Dedifferentiated amniotic fluid mesenchymal stem cell (primary cell): ENCODE data around the gene ADGRG2.
"Not testable (repeated sequence)": the region's sequence is repeated elsewhere in the genome, so short reads cannot be mapped to it uniquely, and the experiment has no call there.

ENCODE experiments used
- DNase-seq: peaks from one replicate; pipeline ENCODE4 v3.0.0-alpha.2; 2016; ENCODE audit errors: extremely low spot score

Gene ADGRG2

DNA sequence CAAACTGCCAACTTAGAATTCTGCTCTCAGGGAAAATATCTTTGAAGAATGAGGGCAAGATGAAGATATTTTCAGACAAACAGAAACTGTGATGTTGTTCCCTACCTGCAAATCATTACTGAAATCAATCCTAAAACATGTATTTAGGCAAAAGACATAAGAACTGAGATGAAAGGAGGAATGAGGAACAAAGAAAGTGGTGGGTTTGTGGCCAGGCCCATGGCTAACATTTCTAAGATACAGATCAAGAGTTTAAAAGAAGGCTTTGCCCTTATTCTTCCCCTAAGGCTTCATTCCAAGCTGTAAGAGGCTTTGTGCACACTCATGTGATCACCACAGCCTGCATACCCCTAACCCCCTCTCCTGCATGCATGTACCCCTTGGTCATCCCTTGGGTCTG lies 46.5 kb downstream of the ADGRG2 start:
- no peak for DNase-seq

DNA sequence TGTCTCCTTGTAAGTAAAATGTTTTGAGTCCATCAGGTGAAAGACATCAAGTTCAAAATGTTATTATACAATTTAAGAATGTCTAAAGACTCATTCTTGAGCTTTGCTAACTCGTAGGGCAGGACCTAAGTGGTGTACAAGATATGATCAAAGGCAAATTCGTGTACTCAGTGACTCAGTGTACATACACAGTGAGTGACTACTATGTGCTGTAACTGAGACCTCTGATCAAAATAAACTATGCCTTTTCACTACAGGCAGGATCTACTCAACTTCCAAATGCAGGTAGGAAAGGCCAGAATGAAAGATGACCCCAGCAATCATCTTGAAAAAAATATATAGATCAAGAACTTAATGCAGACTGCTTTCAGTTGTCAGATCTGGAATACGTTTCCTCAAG lies 49.9 kb downstream of the ADGRG2 start:
- DNase-seq = no peak

DNA sequence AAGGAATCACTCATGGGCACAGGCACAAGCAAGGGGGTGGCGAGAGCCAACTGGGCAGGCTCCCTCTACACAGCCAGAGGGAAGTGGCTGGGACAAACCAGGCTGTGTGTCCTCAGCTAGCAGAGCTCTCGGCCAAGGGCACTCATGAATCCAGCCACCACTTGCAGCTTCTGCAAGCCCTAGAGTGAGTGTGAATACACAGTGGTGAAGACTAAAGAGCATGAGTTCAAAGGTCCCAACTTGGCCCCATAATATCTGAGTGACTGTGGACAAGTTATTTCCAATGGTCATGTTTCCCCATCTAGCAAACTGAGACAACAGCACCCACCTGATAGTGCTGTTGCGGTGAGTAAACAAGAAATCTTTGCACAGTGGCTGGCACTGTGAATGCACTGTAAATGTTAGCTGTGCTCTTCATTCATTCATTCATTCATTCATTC lies 51.7 kb downstream of the ADGRG2 start:
- no peak for DNase-seq

DNA sequence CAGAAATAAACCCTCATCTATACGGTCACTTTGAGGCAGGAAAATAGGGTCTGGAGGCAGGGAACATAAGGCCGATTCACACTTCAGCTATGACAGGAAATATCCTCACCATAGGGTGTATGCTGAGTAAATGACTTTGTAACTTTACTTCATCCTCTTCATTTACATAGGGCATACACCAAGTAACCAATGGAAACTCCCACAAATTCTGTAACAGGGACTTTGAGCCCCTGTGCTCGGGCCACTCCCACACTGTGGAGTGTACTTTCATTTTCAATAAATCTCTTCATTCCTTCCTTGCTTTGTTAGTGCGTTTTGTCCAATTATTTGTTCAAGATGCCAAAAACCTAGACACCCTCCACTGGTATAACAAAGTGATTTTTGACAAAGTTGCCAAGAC lies 55.3 kb downstream of the ADGRG2 start:
- not testable (repeated sequence) for DNase-seq

DNA sequence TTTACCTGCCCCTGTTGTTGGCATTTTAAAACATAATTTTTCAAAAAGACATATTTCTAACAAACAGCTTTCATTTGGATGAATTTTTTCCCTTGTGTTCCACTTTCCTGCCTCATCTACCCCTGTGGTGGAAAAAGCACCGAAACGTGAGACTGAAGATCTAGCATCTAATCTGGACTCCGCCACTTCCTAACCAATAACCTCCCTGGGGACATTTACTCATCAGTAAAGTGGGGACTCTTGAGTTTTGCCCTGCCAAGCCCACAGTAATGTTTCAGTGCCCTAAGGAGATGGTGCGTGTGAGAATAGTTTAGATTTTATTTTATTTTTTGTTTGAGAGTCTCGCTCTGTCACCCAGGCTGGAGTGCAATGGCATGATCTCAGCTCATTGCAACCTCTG lies 56.7 kb downstream of the ADGRG2 start:
- DNase-seq = no peak

DNA sequence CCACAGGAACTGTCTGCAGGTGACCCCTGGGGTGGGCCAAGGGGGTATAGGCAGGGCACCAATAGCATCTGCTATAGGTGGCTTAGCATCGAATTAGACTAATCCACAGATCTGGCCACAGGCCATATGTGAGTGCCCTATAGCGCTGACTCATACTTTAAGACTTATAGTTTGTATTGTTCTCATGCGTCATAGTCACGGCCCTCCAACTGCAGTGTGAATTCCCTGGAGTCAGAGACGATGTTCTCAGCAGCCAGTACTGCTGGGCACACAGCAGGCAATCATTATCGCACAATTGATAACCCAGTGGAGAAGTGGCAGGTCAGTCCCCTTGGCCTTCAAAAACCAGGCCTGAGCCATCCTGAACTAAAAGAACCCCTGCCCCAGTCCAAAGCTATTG lies 58.1 kb downstream of the ADGRG2 start:
- no peak for DNase-seq

DNA sequence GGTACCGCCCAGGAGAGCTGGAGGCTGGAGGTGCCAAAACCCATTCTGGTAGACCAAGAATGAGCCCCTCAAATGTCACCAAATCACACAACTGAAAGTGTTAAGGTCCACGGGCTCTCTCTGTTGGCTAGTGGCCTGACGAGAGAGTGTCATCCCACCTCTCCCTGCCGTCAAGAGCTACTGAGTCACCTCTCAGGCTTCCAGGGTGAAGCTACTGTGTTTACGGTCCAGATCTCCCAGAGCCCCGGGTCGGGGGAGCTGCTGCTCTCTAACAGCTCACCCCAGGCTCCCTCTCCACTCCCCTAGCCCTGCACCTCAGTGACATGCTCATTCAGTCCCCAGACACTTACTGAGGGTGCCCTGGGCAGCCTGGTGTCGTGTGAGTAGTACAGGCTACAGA lies 59.2 kb downstream of the ADGRG2 start:
- DNase-seq = no peak

DNA sequence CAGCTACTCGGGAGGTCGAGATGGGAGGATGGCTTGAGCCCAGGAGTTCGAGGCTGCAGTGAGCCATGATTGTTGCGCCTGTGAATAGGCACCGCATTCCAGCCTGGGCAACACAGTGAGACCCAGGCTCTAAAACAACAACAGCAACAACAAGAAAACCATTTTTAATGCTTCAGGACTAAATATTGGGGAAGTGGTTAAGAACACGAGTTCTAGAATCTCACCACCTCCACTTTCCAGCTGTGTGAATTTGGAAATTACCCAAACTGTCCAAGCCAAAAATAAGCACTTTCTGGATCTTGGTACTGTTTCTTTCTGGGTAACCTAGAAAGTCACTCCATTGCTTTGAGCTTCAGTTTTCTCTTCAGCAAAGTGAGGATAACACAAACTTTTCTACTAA lies 63.2 kb downstream of the ADGRG2 start:
- DNase-seq = no peak

DNA sequence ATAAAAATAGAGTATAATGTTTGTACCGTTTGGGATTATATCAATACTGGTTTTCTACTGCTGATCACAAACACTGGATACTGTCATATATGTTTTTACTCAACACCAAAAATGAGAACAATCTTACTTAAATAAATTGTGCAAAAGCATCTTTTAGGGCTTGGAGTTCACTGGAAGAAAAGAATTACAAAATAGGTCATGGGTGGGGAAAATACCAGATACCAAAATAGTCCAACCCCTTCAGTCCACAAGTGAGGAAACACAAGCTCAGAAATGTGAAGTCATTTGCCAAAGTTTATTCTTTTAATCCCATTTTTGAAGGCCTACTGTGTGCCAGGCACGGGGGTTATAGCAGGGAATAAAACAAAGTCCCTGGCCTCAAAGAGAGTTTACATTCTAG lies 64.4 kb downstream of the ADGRG2 start:
- DNase-seq = no peak

DNA sequence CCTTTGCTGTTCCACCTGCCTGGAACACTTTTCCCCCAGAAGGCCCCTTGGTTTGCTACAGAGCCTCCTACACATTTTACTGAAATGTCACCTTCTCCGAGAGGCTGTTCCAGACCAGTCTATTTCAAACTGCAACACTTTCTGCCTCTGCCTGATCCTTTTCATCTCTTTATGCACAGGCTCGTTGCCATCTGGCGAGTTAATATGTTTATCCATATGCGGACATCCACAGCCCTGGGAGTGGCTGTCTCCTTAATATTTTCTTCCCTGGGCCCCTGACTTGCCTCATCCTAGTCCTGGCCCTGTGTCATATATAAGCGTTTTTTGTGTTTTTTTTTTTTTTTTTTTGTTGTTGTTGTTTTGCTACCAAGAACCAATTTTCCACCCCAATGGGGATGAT lies 73.2 kb downstream of the ADGRG2 start:
- DNase-seq = no peak

DNA sequence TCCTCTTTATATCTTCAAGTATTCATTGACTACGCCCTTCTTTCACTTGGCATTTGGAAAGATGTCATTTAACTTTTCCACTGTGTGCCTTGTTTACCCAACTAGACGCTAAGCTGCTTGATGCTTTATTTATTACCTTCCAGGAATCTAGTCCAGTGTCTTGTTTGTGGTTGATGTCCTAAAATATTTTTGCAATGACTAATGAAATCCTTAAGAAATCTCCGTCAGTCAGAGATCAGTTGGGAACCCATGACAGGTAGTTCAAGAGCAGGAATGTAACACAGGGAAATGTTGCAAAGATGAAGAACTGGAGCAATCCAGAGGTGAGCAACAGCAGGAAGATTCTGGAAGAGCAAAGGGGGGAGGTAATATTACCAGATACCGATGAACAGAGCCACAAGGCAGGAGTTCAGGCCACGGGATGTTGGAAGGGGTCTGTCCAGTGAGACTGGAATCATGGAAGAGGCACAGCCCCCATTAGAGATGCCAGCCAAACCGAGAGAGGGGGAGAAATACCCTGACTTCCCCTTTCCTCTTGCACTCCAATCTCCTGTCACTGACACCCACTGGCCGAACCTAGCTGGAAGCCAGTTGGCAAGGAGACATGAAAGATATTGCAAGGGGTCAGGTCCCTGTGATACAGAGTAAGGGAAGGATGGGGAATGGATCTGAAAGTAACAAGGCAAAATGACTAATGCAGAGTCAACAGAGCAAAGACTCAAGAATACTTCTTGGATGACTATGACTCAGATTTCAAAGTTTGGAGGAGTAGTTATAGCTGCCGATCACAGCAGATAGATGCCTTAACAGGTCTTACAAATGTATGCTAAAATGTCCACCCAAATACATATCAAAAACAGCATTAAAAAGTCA lies 75.7 kb downstream of the ADGRG2 start:
- no peak for DNase-seq

DNA sequence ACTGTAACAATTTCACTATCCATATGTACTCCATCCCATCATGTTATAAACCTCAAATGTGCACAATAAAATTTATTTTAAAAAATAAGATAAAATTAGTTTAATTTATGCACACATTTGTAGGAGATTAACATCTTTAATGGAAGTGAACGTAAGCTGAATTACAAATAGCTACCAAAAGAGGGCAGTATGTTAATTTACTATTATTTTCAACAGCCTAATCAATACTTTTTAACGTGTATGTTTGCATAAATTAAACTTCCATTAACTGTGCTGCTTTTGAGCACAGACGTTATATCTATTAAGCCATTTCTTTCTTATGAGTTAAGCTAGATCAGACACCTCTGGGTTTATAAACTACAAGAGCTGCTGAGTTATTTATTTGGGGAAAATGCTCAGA lies 81.9 kb downstream of the ADGRG2 start:
- DNase-seq = no peak

DNA sequence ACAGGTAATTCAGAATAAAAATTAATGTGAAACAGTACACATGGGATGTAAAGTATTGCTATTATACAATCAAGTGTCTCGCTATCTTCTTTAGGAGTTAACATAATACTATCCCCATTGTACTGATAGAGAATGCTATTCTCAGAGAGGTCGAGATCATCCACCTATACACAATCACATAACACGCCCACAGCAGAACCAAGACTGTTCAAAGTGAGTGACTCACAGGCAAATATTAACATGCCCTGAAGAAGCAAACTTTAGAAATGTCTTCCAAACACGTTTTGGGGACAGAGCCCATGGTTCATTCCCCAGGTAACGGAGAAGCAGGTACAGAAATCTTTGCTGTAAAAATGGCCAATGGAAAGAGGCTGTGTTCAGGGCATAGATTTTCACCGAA lies 88.2 kb downstream of the ADGRG2 start:
- DNase-seq = no peak

DNA sequence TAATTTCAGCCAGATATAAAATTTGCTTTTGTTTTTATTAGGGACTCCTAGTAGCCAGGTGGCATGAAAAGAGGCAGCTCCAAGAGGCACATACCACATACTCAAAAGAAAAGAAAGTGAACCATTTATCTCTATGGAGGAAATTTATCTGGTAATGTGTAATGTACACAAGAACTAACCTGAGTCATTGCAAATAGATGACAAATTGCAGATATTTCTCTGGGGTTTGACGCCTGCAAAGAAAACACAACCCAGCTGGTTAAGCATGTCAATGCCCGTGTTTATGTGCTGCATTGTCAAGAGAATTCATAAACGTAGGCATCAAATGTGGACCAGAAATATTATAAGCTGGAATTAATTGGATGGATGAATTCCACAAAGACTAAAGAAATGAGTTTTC lies 91.5 kb downstream of the ADGRG2 start:
- DNase-seq = no peak

DNA sequence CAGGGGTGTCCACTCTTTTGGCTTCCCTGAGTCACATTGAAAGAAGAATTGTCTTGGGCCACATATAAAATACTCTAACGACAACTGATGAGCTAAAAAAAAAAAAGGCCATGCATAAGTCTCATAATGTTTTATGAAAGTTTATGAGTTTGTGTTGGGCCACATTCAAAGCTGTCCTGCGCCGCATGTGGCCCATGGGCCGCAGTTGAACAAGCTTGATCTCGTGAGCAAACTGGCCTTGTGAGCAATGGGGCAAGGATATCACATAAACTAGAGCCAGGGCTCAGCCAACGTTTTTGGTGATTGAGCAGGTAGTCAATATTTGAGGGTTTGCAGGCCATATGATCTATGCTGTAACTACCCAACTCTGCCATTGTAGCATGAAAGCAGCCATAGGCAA lies 93.7 kb downstream of the ADGRG2 start:
- DNase-seq = no peak

DNA sequence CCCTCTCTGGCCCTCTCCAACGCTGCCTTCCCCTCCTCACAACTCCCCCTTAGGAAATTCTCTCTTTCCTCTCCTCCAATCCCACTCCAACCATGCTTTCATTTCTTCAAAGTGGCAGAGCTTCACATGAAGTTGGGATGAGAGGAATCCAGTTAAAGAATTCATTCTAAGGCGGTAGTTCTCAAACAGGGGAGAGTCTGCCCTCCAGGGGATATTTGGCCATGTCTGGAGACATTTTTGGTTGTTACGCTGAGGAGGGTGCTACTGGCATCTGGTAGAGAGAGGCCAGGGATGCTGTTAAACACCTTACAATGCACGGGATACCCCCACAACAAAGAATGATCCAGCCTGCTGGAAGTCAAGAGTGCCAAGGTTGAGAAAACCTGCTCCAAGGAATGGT lies 97.9 kb downstream of the ADGRG2 start:
- no peak for DNase-seq

DNA sequence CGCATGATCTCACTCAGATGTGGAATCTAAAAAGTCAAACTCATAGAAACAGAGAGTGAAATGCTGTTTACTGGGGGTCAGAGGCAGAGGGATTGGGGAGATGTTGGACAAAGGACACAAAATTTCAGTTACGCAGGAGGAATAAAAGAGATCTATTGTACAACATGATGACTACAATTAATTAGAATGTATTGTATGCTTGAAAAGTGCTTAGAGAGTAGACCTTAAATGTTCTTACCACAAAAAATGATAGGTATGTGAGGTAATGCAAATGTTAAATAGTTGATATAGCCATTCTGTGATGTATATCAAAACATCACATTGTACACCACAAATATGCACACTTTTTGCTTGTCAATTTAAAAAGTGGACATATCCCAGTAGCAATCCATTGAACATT lies 102.3 kb downstream of the ADGRG2 start:
- DNase-seq = no peak

DNA sequence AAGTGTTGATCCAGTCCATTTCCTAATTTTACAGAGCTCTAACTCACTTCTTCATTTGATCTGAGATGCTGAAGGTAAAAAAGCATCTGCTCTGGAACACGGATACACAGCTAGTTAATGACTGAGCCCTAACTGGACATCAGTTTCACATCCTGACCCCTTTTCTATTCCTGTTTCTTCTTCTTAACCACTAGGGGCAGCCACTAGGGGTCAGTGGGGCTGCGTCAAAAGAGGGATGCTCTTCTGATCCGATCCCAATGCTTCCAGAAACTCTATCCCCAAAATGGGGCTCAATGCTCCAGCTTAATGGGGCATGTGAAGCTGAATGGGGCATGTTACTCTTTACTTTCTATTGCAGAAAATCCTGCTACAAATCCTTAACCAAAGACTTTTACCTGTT lies 105.0 kb downstream of the ADGRG2 start:
- DNase-seq = no peak

DNA sequence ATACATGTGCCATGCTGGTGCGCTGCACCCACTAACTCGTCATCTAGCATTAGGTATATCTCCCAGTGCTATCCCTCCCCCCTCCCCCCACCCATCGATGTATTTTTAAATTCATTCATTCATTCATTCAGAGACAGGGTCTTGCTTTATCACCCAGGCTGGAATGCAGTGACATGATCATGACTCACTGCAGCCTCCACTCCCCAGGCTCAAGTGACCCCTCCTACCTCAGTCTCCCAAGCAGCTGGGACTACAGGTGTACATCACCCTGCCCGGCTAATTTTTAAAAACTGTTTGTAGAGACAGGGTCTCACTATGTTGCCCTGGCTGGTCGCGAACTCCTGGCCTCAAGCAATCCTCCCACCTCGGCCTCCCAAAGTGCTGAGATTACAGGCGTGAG lies 105.7 kb downstream of the ADGRG2 start:
- DNase-seq = not testable (repeated sequence)

DNA sequence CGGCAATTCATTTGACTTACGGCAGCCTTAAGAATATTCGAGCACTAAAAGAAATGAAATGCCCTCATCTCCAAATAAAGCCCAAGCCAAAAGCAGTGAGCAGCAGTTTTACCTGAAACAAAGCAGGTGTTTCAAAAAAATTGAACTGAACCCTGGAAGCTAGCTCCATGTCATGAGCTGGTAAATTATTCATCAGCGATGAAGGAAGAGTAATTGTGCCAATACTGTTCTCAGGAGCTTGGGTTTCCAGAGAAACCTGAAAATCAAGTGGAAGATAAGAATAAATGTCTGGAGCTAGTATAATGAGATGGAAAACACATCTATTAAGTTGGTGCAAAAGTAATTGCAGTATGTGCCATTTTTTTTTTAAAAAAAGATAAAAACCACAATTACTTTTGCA lies 114.4 kb downstream of the ADGRG2 start:
- no peak for DNase-seq

DNA sequence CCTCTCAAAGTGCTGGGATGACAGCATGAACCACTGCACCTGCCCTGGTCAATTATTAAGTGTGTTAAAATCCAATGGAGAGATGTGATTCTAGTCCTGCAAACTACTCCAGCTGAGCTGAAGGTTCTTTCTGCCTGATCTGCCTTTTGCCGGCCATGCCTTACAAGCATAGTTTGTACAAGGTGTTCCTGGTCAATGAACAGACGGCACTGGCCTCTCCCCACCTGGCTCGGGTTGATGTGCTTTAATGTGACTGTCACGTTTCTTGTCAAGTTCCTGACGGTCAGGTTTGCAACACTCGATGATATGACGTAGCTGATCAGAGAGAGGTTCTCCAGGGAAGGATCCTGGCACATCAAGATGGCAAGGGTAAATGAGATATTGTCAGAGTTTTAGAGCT lies 115.3 kb downstream of the ADGRG2 start:
- no peak for DNase-seq

DNA sequence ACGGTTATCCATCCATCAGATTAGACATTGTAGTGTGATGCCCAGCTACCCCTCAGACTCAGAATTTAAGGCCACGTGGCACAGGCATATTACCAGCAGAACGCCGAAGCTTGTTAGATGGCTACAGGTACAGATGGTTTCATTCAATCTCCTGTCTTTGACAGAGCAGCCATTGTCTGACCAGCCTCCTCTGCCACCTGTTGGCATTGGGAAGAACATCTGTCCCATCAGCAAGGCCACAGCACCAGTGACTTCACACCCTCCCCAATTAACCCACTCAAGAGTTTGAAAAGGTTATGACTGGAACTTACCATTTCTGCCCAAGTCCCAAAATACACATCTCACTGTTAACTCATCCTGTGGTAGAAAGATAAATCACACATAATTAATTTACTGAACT lies 116.4 kb downstream of the ADGRG2 start:
- DNase-seq = no peak

DNA sequence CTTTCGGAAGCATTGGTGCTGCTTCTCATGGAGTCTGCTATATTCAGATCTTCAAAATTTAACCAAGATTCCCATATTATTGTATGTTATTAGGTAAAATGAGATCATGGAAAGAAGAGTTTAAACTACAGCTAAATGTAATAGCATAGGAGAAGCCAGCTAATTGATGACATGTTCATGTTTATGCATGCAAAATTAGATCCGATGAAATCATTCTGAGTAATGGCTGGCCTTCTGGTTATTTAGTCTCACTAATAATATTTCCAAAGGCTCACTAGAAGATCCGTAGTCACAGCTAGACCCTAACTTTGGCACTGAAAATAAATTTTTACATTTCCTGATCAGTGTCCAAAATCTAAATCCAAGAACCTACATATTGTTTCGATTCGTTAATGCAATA lies 118.5 kb downstream of the ADGRG2 start:
- no peak for DNase-seq

DNA sequence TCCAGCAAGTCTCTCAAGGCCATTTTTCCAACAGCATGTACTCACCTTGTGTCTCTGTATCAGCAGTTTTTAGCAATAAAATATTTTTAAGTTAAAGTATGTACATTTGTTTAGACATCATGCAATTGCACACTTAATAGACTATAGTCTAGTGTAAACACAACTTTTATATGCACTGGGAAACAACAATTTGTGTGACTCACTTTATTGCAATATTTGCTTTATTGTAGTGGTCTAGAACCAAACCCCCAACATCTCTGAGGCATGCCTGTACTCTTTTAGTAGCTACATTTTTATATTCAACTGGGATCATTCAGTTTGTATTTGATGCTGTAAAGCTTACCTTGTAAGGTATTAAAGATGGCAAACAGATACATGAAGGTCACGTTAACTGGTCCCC lies 123.6 kb downstream of the ADGRG2 start:
- no peak for DNase-seq
